ENCODE measurements around the gene ARL8A.
"Not testable (repeated sequence)": the region's sequence is repeated elsewhere in the genome, so short reads cannot be mapped to it uniquely, and the experiment has no call there.

Gene ARL8A

GRCh38 chr1:202111589-202111988 lies 32.9 kb downstream of the ARL8A start:
- DNase-seq = not testable (repeated sequence)

GRCh38 chr1:202110977-202111376 lies 33.6 kb downstream of the ARL8A start:
- DNase-seq = no peak

- DNase-seq = no peak
Measured at GRCh38 chr1:202107801-202108731, 36.5 kb downstream of the ARL8A start.

GRCh38 chr1:202107321-202107761 lies 37.2 kb downstream of the ARL8A start:
- DNase-seq = no peak

- no peak for DNase-seq
Measured at GRCh38 chr1:202106340-202107254, 37.9 kb downstream of the ARL8A start.

- DNase-seq = no peak
Measured at GRCh38 chr1:202105571-202106339, 38.8 kb downstream of the ARL8A start.

- no peak for DNase-seq
Measured at GRCh38 chr1:202104073-202104472, 40.5 kb downstream of the ARL8A start.

- no peak for DNase-seq
Measured at GRCh38 chr1:202101184-202101583, 43.4 kb downstream of the ARL8A start.

- no peak for DNase-seq
Measured at GRCh38 chr1:202093858-202094257, 50.7 kb downstream of the ARL8A start.

GRCh38 chr1:202090994-202091393 lies 53.5 kb downstream of the ARL8A start:
- no peak for DNase-seq

- DNase-seq = no peak
Measured at GRCh38 chr1:202088206-202088605, 56.3 kb downstream of the ARL8A start.

- DNase-seq = no peak
Measured at GRCh38 chr1:202086579-202087350, 57.8 kb downstream of the ARL8A start.

- no peak for DNase-seq
Measured at GRCh38 chr1:202085682-202086373, 58.7 kb downstream of the ARL8A start.

- DNase-seq = no peak
Measured at GRCh38 chr1:202084791-202085681, 59.5 kb downstream of the ARL8A start.

All from stimulated activated naive CD4-positive, alpha-beta T cell (primary cell).